Small intestine (tissue), 7 donors: ENCODE data around the gene CCNK. TPM values are rescaled to one million over a fixed set of nuclear protein-coding genes. Genes with fewer than 3 reads are reported as not detected.

Experiments
- DNase-seq, 2 donors: peaks; one replicate each; pipeline versions ENCODE4 v3.0.0 to v3.0.0-alpha.2; 2013
- FAIRE-seq: peaks from 2 replicates; lab custom pipeline; 2012; peaks lifted over from hg19 to GRCh38; lab: Jason Lieb, UNC
- H3K27ac ChIP-seq, 3 donors: one replicate each; pipeline ENCODE4 v1.5.1; 2013; ENCODE audit warnings: low read length in 2 of 3, mild to moderate bottlenecking in 2 of 3, control low read depth in 1 of 3, inconsistent platforms in 1 of 3, low read depth in 1 of 3, moderate library complexity in 1 of 3
- H3K27me3 ChIP-seq, 3 donors: one replicate each; pipeline ENCODE4 v1.6.1; 2013; ENCODE audit warnings: low read length in 3 of 3, inconsistent platforms in 1 of 3; ENCODE audit not compliant: control insufficient read depth in 3 of 3, insufficient read depth in 3 of 3
- H3K36me3 ChIP-seq, 3 donors: one replicate each; pipeline ENCODE4 v1.6.1; 2013; ENCODE audit warnings: low read length in 3 of 3, inconsistent platforms in 1 of 3, low read depth in 1 of 3, mild to moderate bottlenecking in 1 of 3, moderate library complexity in 1 of 3; ENCODE audit not compliant: control insufficient read depth in 3 of 3, insufficient read depth in 2 of 3
- H3K4me1 ChIP-seq, 3 donors: one replicate each; pipeline ENCODE4 v1.6.1; 2013; ENCODE audit warnings: low read length in 2 of 3, inconsistent platforms in 1 of 3, low read depth in 1 of 3, mild to moderate bottlenecking in 1 of 3, moderate library complexity in 1 of 3; ENCODE audit not compliant: control insufficient read depth in 3 of 3, insufficient read depth in 2 of 3
- H3K4me3 ChIP-seq, 3 donors: one replicate each; pipeline ENCODE4 v1.5.1; 2013; ENCODE audit warnings: low read length in 3 of 3, control low read depth in 1 of 3, inconsistent platforms in 1 of 3, low read depth in 1 of 3, mild to moderate bottlenecking in 1 of 3, moderate library complexity in 1 of 3
- H3K9me3 ChIP-seq, 2 donors: one replicate each; pipeline ENCODE4 v1.6.1; 2013; ENCODE audit warnings: low read depth in 1 of 2, low read length in 1 of 2; ENCODE audit not compliant: control insufficient read depth in 2 of 2, insufficient read depth in 1 of 2
- WGBS, 3 donors: extraction: QIAGEN DNeasy Blood & Tissue Kit; methylation state at CpG; one replicate each; pipeline ENCODE4 v1.1.7; 2013; 5-methylcytosine and 5-hydroxymethylcytosine counted together
- polyA plus RNA-seq, 4 donors: library from polyadenylated mRNA; stranded (reverse) in 3 of 4; unstranded in 1 of 4; fragments of 200-250 nt in 3 of 4; fragments of 120-200 nt in 1 of 4; gene quantifications; one replicate each; pipeline versions ENCODE4 v1.2.1 to v1.2.3, GENCODE V29; 2013
- donor health status: healthy with polysubstance abuse.
- donor health status: control.
- donor health status: control.
- donor health status: Bipolar disorder and iron deficiency.
- donor health status: healthy.

Gene CCNK
- polyA plus RNA-seq, 4 donors: 13.4 to 43.4 (median 17.3) TPM

DNA sequence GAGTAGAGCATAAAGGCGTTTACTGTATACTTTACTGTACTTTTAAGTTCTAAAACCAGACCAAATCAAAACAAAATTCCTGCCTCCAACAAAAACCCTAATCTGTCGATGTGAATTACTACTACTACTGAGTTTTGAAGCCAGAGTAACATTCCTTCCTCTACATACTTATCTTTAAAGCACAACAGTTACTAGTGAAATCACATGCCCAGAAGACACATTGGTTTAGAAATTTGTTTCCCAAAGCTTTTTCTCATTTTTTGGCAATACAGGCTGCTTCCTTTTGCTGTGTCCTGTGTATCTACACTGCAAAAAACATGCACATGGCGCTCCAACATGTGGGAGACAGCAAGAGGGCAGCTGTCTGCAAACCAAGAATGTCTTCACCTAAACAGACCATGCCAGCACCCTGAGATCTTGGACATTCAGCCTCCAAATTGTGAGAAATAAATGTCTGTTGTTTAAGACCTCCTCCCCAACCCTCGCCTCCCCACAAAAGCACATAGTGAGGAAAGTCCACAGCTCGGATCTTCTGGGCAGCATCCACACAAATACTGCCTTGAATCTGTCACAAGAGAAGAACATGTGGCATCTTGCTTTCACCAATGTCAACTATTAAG is 21.6 kb upstream of the CCNK start:
- Histone ChIP-seq H3K9me3 (no peaks in the 10 kb centered on the region), H3K4me1 (no peaks in the 10 kb centered on the region), H3K27me3 (no peaks in the 10 kb centered on the region), H3K4me3 (no peak overlapping the region), H3K36me3 (peaks cover 14 to 42% (median 20%) of the 10 kb centered on the region in 3 donors), H3K27ac (no peak overlapping the region)
- DNase-seq: no peak
- FAIRE-seq: no peak
- 85 to 88% (median 85%) methylated on average over 5 of the region's 5 CpGs for WGBS, 3 donors

DNA sequence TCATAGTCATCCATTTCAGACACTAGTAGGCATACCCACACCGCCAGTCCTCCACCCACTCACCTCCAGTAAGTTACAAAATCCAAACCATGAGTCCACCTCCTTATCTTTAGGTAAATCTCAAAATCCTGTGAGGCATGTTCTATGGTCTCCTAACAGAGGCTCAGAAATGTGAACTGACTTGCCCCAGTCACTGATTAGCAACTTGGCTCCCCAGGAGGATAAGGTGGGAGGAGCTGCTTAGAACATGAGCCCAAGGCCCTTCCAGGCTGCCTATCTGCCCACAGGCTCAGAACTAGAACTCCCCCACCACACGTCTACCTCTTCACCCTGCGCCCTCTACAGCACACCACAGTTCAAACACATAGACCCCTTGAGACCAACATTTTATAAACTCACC is 20.4 kb upstream of the CCNK start:
- WGBS, 3 donors: 89 to 96% (median 96%) methylated on average over 3 of the region's 3 CpGs

DNA sequence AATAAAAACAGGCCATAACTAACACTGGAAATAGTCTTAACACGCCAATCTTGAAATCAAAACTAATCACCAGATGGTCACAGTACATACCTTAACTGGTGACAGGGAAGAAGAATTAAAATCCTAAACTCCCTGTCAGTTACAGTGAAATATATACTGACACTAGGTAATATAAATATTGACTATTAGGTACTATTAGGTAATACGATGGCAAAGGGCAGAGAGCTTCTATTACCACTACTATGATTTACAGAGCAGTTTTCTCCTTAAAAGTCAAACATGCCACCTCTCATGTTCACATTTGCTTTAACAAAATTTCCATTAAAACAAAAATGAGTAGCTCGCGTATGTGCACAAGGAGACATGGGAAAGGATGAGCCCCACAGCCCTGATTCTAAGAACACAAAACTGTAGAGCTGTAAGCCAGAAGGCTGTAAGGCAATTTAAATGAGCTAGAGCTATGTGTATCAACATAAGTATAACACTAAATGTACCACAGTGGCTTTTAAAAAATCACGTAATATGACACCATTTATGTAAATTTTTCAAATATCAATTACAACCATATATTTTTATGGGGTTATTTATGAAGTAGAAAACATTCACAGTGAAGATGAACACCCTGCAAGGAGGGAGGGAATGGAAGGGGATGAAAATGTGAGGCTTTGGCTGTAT is 19.7 kb upstream of the CCNK start:
- no peak for FAIRE-seq
- 87 to 96% (median 92%) methylated on average over 5 of the region's 5 CpGs for WGBS, 3 donors
- no peaks in the 10 kb centered on the region for H3K27me3 ChIP-seq
- no peaks in the 10 kb centered on the region for H3K9me3 ChIP-seq
- DNase-seq: no peak
- H3K36me3 ChIP-seq: peaks cover 16 to 42% (median 21%) of the 10 kb centered on the region in 3 donors
- peaks cover 0 to 4% (median 0%) of the 10 kb centered on the region in 3 donors for H3K4me1 ChIP-seq
- H3K4me3 ChIP-seq: no peak overlapping the region
- no peak overlapping the region for H3K27ac ChIP-seq

More for the DNA sequence above, 20.4 kb upstream of the CCNK start:
- Histone ChIP-seq H3K36me3 (peaks cover 16 to 44% (median 21%) of the 10 kb centered on the region in 3 donors), H3K4me1 (no peaks in the 10 kb centered on the region), H3K9me3 (no peaks in the 10 kb centered on the region), H3K27ac (no peak overlapping the region), H3K4me3 (no peak overlapping the region), H3K27me3 (no peaks in the 10 kb centered on the region)
- FAIRE-seq (no peak), DNase-seq (no peak)

GRCh38 chr14:99462210-99462609 is 19.0 kb upstream of the CCNK start:
- FAIRE-seq: no peak
- peaks cover 13 to 42% (median 21%) of the 10 kb centered on the region in 3 donors for H3K36me3 ChIP-seq
- WGBS, 3 donors: 64 to 74% (median 72%) methylated on average over 6 of the region's 6 CpGs

GRCh38 chr14:99463974-99464373 is 17.2 kb upstream of the CCNK start:
- no peak overlapping the region for H3K27ac ChIP-seq
- FAIRE-seq (no peak), DNase-seq (no peak)
- peaks cover 5 to 35% (median 15%) of the 10 kb centered on the region in 3 donors for H3K36me3 ChIP-seq
- no peaks in the 10 kb centered on the region for H3K9me3 ChIP-seq
- H3K4me3 ChIP-seq: no peak overlapping the region
- WGBS, 3 donors: 83 to 94% (median 90%) methylated on average over 4 of the region's 4 CpGs
- no peaks in the 10 kb centered on the region for H3K27me3 ChIP-seq
- H3K4me1 ChIP-seq: peaks cover 0 to 8% (median 0%) of the 10 kb centered on the region in 3 donors

More at GRCh38 chr14:99462210-99462609, 19.0 kb upstream of the CCNK start:
- Histone ChIP-seq H3K27me3 (no peaks in the 10 kb centered on the region), H3K4me3 (no peak overlapping the region), H3K9me3 (no peaks in the 10 kb centered on the region), H3K4me1 (peaks cover 0 to 6% (median 0%) of the 10 kb centered on the region in 3 donors), H3K27ac (no peak overlapping the region)
- DNase-seq: no peak

DNA sequence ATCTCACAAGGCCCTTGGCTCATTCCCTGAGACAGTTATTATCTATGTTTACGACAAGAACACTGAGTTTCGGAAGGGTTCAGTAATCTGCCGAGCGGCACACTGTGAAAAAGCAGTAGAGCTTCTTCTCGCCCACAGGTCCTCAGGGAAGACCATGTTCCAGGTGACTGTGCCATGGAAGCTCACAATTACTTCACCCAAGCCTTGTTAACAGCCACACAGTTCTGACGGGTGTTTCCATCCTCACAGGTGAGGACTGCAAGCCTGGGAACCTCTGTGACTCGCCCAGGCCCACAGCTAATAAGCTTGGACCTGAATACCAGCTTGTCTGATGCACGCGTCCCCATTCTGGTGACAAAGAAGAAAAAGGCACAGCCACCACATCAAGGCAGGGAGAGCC is 15.9 kb upstream of the CCNK start:
- Histone ChIP-seq H3K36me3 (peaks cover 5 to 31% (median 14%) of the 10 kb centered on the region in 3 donors), H3K4me3 (no peak overlapping the region), H3K4me1 (peaks cover 0 to 8% (median 0%) of the 10 kb centered on the region in 3 donors), H3K27ac (no peak overlapping the region), H3K27me3 (no peaks in the 10 kb centered on the region), H3K9me3 (no peaks in the 10 kb centered on the region)
- 86 to 91% (median 88%) methylated on average over 9 of the region's 9 CpGs for WGBS, 3 donors
- DNase-seq (no peak), FAIRE-seq (no peak)

DNA sequence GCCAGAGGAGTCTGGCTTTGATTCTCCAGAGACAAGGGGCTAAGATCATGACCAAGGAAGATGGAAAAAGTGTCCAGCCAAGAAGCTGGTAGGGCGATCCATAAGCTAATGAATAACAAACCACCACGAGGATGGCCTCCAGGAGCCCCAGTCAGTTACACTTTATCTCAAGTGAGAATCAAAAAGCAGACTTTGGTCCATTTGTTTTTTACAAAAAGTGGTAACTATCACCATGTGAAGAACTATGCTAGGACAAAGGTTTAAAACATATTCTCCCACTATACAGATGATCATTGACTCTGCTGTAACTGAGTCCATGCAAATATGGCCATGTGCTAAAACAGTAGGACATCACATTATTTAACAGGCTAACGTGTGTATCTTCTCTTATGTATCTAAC is 14.5 kb upstream of the CCNK start:
- FAIRE-seq (no peak), DNase-seq (peak in 1 of 2 donors; percentile 54)
- H3K9me3 ChIP-seq: no peaks in the 10 kb centered on the region
- no peak overlapping the region for H3K4me3 ChIP-seq
- peaks cover 0 to 8% (median 0%) of the 10 kb centered on the region in 3 donors for H3K4me1 ChIP-seq
- WGBS, 3 donors: 58 to 74% (median 64%) methylated on average over 3 of the region's 3 CpGs
- no peaks in the 10 kb centered on the region for H3K27me3 ChIP-seq
- H3K36me3 ChIP-seq: peaks cover 5 to 24% (median 11%) of the 10 kb centered on the region in 3 donors
- no peak overlapping the region for H3K27ac ChIP-seq

DNA sequence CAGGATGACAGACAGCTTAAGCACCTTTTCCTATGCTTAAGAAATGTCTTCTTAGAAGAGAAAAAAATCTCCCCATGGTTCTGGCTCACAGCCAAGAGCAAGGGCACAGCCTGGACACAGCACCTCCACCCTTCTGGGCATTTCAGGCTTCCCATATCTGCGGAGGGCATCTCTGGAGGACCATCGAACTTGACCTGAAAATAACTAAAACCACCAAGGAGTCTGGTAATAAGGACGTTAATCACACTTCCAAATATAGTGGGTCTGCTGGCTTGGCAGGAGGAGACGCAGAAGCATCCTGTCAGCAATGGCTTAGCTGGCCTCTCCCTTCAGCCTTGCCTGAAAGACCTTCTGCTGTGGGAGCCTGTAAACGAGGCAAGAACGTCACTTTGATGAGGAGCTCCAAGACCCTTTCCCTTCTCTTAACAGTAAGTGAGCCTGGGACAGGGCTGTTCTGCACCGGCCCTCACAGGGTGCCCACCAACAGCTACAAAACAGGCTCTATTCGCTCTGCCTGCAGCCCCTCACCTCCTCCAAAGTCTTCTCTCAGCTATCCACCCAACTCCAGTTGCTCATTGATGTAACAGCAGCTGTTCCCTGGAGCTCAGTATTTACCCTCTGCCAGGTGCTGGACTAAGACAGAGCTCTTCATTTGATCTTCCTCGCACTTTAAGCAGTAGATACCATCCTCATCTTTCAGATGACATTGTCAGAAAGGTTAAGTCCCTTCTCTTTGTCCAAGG is 13.7 kb upstream of the CCNK start:
- Histone ChIP-seq H3K27me3 (no peaks in the 10 kb centered on the region), H3K36me3 (peaks cover 5 to 21% (median 7%) of the 10 kb centered on the region in 3 donors), H3K4me3 (no peak overlapping the region), H3K4me1 (peaks cover 0 to 8% (median 0%) of the 10 kb centered on the region in 3 donors), H3K9me3 (no peaks in the 10 kb centered on the region), H3K27ac (no peak overlapping the region)
- FAIRE-seq: no peak
- whole genome bisulfite sequencing, 3 donors: 64 to 76% (median 67%) methylated on average over 9 of the region's 9 CpGs
- peak in 1 of 2 donors; percentile 6 for DNase-seq
